Type B pancreatic cell (in vitro differentiated cells): Measurements from ENCODE around the gene NIN. TPM values are rescaled to one million over a fixed set of nuclear protein-coding genes. Genes with fewer than 3 reads are reported as not detected.
A peak's percentile ranks its signal among the peaks of the same experiment; 100 is the strongest.

Source experiments
- DNase-seq: peaks from one replicate; pipeline ENCODE4 v3.0.0; 2021; ENCODE audit warnings: mixed read lengths; ENCODE audit not compliant: unreplicated experiment; ENCODE audit errors: extremely low spot score
- H3K27ac Mint-ChIP-seq: 2 replicates; pipeline ENCODE4 v1.8.0; 2021; ENCODE audit warnings: mild to moderate bottlenecking, mixed read lengths
- H3K27me3 Mint-ChIP-seq: 2 replicates; pipeline ENCODE4 v1.8.0; 2021; ENCODE audit warnings: mixed read lengths
- H3K36me3 Mint-ChIP-seq: 2 replicates; pipeline ENCODE4 v1.8.0; 2021; ENCODE audit warnings: mixed read lengths
- H3K4me1 Mint-ChIP-seq: one replicate; pipeline ENCODE4 v1.8.0; 2021; ENCODE audit warnings: mixed read lengths; ENCODE audit not compliant: unreplicated experiment
- H3K4me3 Mint-ChIP-seq: 2 replicates; pipeline ENCODE4 v1.8.0; 2021; ENCODE audit warnings: mild to moderate bottlenecking, mixed read lengths
- H3K9me3 Mint-ChIP-seq: 2 replicates; pipeline ENCODE4 v1.8.0; 2021; ENCODE audit warnings: mixed read lengths
- CTCF ChIP-seq: fragments of 200-600 bp; sonication (generic); conservative IDR thresholded peaks from 2 replicates; pipeline ENCODE4 v1.5.0; 2021; ENCODE audit warnings: antibody characterized with exemption, mild to moderate bottlenecking
- total RNA-seq: library from RNA; stranded (reverse); gene quantifications from 2 replicates; pipeline ENCODE4 v1.2.1, GENCODE V29; 2021; ENCODE audit warnings: low replicate concordance

Gene NIN
- total RNA-seq, 1 donor from 2014 or later, result 40.5 TPM

- Mint-ChIP-seq H3K4me3 (peak overlapping the region; percentile 81), H3K4me1 (peaks cover 29% of the 10 kb centered on the region), H3K27me3 (no peaks in the 10 kb centered on the region), H3K27ac (peak overlapping the region; percentile 73), H3K36me3 (no peaks in the 10 kb centered on the region), H3K9me3 (no peaks in the 10 kb centered on the region)
- DNase-seq, result peak; percentile 85
- TF ChIP-seq CTCF, result peak; percentile 89
Measured at GRCh38 chr14:50860478-50861086, 29.6 kb upstream of the NIN start.

- Mint-ChIP-seq H3K9me3 (no peaks in the 10 kb centered on the region), H3K4me3 (peak overlapping the region; percentile 59), H3K36me3 (no peaks in the 10 kb centered on the region), H3K4me1 (peaks cover 24% of the 10 kb centered on the region), H3K27me3 (no peaks in the 10 kb centered on the region), H3K27ac (no peak overlapping the region)
- no peak for DNase-seq
- no peak for TF ChIP-seq CTCF
Measured at GRCh38 chr14:50859296-50859624, 28.3 kb upstream of the NIN start.

- H3K36me3 Mint-ChIP-seq, result no peaks in the 10 kb centered on the region
- H3K4me1 Mint-ChIP-seq, result peaks cover 19% of the 10 kb centered on the region
- no peak overlapping the region for H3K27ac Mint-ChIP-seq
- H3K4me3 Mint-ChIP-seq, result no peak overlapping the region
- no peaks in the 10 kb centered on the region for H3K9me3 Mint-ChIP-seq
- no peak for TF ChIP-seq CTCF
- H3K27me3 Mint-ChIP-seq, result peaks cover 3% of the 10 kb centered on the region
- no peak for DNase-seq
Measured at GRCh38 chr14:50856660-50857059, 25.7 kb upstream of the NIN start.

DNA sequence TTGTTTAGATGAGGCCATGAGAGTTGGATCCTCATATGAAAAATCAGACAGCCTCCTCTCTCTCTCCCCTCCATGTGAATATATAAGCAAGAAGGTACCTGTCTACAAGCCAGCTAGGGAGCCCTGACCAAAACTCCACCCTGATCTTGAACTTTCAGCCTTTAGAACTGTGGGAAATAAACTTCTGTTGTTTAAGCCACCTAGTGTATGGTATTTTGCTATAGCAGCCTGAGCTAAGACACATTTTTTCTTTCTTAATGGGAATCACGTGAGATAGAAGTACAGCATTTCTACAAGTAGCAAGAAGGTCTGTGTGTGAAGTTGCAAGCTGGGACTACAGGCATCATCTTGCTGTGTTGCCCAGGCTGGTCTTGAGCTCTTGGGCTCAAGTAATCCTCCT lies 24.6 kb upstream of the NIN start:
- Mint-ChIP-seq H3K36me3 (no peaks in the 10 kb centered on the region), H3K4me1 (peaks cover 13% of the 10 kb centered on the region), H3K27ac (peak overlapping the region; percentile 51), H3K4me3 (no peak overlapping the region), H3K9me3 (no peaks in the 10 kb centered on the region), H3K27me3 (peaks cover 3% of the 10 kb centered on the region)
- TF ChIP-seq CTCF, result no peak
- DNase-seq, result no peak

- Mint-ChIP-seq H3K36me3 (no peaks in the 10 kb centered on the region), H3K4me3 (no peak overlapping the region), H3K4me1 (peaks cover 6% of the 10 kb centered on the region), H3K9me3 (no peaks in the 10 kb centered on the region), H3K27me3 (peaks cover 3% of the 10 kb centered on the region), H3K27ac (no peak overlapping the region)
- TF ChIP-seq CTCF, result no peak
- DNase-seq, result no peak
Measured at GRCh38 chr14:50854521-50854920, 23.6 kb upstream of the NIN start.

DNA sequence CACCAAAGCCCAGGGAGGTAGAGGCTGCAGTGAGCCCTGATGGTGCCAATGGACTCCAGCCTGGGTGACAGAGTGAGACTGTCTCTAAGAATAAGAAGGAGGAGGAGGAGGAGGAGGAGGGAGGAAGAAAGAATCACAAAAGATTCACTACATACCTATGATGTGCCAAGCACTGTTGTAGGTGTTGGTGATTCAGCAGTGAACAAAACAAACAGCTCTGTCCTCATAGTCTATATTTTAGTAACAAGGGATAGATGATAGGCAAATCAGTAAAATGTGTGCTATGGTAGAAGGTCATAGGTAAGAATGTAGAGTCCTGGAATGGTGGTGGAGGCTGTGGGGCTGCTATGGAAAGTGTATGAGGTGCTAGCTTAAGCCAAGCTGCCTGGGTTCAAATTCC lies 22.9 kb upstream of the NIN start:
- H3K4me3 Mint-ChIP-seq, result no peak overlapping the region
- peaks cover under 1% of the 10 kb centered on the region for H3K4me1 Mint-ChIP-seq
- no peaks in the 10 kb centered on the region for H3K9me3 Mint-ChIP-seq
- H3K27me3 Mint-ChIP-seq, result peaks cover 4% of the 10 kb centered on the region
- no peak overlapping the region for H3K27ac Mint-ChIP-seq
- no peak for TF ChIP-seq CTCF
- H3K36me3 Mint-ChIP-seq, result no peaks in the 10 kb centered on the region
- no peak for DNase-seq
